GM12878 (cell line): ENCODE results near the gene IL19. TPM values are rescaled to one million over a fixed set of nuclear protein-coding genes. Genes with fewer than 3 reads are reported as not detected.

ENCODE experiments used
- BCL11A ChIP-seq: IDR thresholded peaks from 2 replicates; pipeline ENCODE4 v1.6.1; 2011; ENCODE audit warnings: low read depth, low read length
- JUNB ChIP-seq: IDR thresholded peaks from 2 replicates; pipeline ENCODE4 v1.6.1; 2016; ENCODE audit warnings: antibody characterized with exemption, mild to moderate bottlenecking
- MEF2A ChIP-seq: IDR thresholded peaks from 2 replicates; pipeline ENCODE4 v1.6.1; 2011; ENCODE audit warnings: low read depth, mild to moderate bottlenecking, low read length, moderate library complexity; ENCODE audit not compliant: insufficient read depth
- NFXL1 ChIP-seq: fragments of 450-650 bp; IDR thresholded peaks from 2 replicates; pipeline ENCODE4 v1.6.1; 2017; ENCODE audit warnings: antibody characterized with exemption, mild to moderate bottlenecking, borderline replicate concordance
- POLR2AphosphoS5 ChIP-seq: IDR thresholded peaks from 2 replicates; pipeline ENCODE4 v1.6.1; 2011; ENCODE audit warnings: mild to moderate bottlenecking, low read length, inconsistent platforms
- RCOR1 ChIP-seq: conservative IDR thresholded peaks from 2 replicates; pipeline ENCODE4 v1.6.1; 2012; ENCODE audit warnings: low read depth, low read length, improper control_type of control experiment
- RFX5 ChIP-seq: IDR thresholded peaks from 2 replicates; pipeline ENCODE4 v1.6.1; 2011; ENCODE audit warnings: low read depth, low read length, improper control_type of control experiment
- SMC3 ChIP-seq: IDR thresholded peaks from 2 replicates; pipeline ENCODE4 v1.6.1; 2011; ENCODE audit warnings: low read length, improper control_type of control experiment, borderline replicate concordance
- polyA plus RNA-seq, 11 experiments: library from polyadenylated mRNA; depleted of rRNA in 4 of 11; unstranded in 6 of 11; stranded (reverse) in 5 of 11; fragments of >200 nt; fragmentation: Nextera tagmentation in 4 of 11; fragmentation: Illumina TruSeq in 1 of 11; extraction: Ambion mirVana in 4 of 11; extraction: Trizol in 1 of 11; gene quantifications; 1 replicate in 1 of 11; 2 replicates in 10 of 11; pipeline versions ENCODE4 v1.2.1 to v1.2.3, GENCODE V29; 2011 to 2016; ENCODE audit warnings: inconsistent platforms in 2 of 11, missing spikeins in 2 of 11, low read depth in 1 of 11
- total RNA-seq, 4 experiments: library from RNA; depleted of rRNA in 3 of 4; stranded (reverse); fragments of >200 nt in 3 of 4; fragmentation: Illumina TruSeq in 1 of 4; extraction: Trizol in 1 of 4; gene quantifications; 2 replicates each; pipeline versions ENCODE4 v1.2.1 to v1.2.3, GENCODE V29; 2013 to 2021
- TF ChIP-seq, protein P1 (sequence below): IDR thresholded peaks from 2 replicates; pipeline ENCODE4 v1.6.1; 2012; ENCODE audit warnings: improper control_type of control experiment, low read depth, low read length; ENCODE audit not compliant: insufficient replicate concordance
- TF ChIP-seq, protein P2 (sequence below): fragments of 450-650 bp; IDR thresholded peaks from 2 replicates; pipeline ENCODE4 v1.6.1; 2016; ENCODE audit warnings: mild to moderate bottlenecking
- TF ChIP-seq, protein P3 (sequence below): fragments of 450-650 bp; formaldehyde crosslinking; IDR thresholded peaks from 2 replicates; pipeline ENCODE4 v1.4.0; 2020; ENCODE audit warnings: mild to moderate bottlenecking, moderate library complexity
- TF ChIP-seq, protein P4 (sequence below): fragments of 450-650 bp; IDR thresholded peaks from 2 replicates; pipeline ENCODE4 v1.6.1; 2018; ENCODE audit warnings: borderline replicate concordance, mild to moderate bottlenecking; ENCODE audit not compliant: partially characterized antibody
- TF ChIP-seq, protein P5 (sequence below): fragments of 450-650 bp; IDR thresholded peaks from 2 replicates; pipeline ENCODE4 v1.6.1; 2017; ENCODE audit warnings: mild to moderate bottlenecking

Gene IL19
- total and polyA plus RNA-seq, 10 of the 15 experiments (the other 5 are each of a cell fraction or from before 2014, with no cell fraction given) = 0.10 to 0.73 (median 0.28) TPM; not detected in 6

DNA sequence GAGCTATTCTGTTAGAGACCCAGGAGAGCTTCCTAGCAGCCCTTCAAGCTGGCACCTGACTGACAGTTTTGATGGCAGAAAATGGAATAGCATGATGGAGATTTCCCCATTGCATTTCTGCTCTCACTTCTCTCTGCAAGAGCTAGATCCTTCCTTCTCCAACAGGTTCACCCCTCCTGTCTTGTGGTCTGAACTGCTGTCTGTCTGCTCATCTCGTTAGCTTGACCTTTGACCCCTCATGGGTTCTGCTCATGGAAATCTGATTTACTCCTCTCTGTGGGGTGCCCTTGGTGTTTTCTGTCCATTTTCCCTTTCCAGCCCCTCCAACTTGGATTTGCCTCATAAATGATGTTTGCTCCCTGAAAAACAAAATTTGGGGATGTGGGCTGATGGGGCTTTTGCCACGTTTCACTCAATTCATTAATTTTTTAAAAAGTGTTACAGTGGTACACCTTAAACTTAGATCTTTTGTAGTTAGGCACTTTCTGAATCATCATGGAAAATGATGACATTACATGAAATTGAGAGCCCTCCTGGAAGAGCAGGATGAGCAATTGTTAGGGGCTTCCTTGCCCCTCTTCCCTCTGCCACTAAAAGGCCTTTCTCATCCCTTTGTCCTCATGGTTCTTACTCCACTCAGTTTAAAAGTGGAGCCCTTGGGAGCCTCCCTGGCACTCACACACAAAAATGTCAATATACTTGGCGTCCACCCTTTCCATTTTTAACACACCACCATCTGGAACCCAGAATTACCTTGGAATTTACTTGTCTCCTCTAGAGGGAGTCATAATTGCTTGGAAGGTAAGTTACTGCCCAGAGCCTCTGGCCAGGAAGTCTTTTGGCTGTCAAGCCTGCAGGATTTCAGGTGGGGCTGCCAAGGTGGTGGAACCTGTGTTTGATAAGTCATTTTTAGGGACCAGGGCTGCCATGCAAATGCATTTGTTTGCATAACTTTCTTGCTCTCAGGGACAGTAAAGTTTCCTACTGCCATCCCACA, 31.9 kb upstream of the IL19 start (continued):
- TF ChIP-seq RCOR1 = 0 out of 2 replicates have a peak, but pooled peaks have one; percentile 19
- TF ChIP-seq, protein P1, sequence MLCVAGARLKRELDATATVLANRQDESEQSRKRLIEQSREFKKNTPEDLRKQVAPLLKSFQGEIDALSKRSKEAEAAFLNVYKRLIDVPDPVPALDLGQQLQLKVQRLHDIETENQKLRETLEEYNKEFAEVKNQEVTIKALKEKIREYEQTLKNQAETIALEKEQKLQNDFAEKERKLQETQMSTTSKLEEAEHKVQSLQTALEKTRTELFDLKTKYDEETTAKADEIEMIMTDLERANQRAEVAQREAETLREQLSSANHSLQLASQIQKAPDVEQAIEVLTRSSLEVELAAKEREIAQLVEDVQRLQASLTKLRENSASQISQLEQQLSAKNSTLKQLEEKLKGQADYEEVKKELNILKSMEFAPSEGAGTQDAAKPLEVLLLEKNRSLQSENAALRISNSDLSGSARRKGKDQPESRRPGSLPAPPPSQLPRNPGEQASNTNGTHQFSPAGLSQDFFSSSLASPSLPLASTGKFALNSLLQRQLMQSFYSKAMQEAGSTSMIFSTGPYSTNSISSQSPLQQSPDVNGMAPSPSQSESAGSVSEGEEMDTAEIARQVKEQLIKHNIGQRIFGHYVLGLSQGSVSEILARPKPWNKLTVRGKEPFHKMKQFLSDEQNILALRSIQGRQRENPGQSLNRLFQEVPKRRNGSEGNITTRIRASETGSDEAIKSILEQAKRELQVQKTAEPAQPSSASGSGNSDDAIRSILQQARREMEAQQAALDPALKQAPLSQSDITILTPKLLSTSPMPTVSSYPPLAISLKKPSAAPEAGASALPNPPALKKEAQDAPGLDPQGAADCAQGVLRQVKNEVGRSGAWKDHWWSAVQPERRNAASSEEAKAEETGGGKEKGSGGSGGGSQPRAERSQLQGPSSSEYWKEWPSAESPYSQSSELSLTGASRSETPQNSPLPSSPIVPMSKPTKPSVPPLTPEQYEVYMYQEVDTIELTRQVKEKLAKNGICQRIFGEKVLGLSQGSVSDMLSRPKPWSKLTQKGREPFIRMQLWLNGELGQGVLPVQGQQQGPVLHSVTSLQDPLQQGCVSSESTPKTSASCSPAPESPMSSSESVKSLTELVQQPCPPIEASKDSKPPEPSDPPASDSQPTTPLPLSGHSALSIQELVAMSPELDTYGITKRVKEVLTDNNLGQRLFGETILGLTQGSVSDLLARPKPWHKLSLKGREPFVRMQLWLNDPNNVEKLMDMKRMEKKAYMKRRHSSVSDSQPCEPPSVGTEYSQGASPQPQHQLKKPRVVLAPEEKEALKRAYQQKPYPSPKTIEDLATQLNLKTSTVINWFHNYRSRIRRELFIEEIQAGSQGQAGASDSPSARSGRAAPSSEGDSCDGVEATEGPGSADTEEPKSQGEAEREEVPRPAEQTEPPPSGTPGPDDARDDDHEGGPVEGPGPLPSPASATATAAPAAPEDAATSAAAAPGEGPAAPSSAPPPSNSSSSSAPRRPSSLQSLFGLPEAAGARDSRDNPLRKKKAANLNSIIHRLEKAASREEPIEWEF = no peak
- TF ChIP-seq, protein P2, sequence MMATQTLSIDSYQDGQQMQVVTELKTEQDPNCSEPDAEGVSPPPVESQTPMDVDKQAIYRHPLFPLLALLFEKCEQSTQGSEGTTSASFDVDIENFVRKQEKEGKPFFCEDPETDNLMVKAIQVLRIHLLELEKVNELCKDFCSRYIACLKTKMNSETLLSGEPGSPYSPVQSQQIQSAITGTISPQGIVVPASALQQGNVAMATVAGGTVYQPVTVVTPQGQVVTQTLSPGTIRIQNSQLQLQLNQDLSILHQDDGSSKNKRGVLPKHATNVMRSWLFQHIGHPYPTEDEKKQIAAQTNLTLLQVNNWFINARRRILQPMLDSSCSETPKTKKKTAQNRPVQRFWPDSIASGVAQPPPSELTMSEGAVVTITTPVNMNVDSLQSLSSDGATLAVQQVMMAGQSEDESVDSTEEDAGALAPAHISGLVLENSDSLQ = peak; percentile 5; the same call in 1 of the 2 replicates
- TF ChIP-seq, protein P3, sequence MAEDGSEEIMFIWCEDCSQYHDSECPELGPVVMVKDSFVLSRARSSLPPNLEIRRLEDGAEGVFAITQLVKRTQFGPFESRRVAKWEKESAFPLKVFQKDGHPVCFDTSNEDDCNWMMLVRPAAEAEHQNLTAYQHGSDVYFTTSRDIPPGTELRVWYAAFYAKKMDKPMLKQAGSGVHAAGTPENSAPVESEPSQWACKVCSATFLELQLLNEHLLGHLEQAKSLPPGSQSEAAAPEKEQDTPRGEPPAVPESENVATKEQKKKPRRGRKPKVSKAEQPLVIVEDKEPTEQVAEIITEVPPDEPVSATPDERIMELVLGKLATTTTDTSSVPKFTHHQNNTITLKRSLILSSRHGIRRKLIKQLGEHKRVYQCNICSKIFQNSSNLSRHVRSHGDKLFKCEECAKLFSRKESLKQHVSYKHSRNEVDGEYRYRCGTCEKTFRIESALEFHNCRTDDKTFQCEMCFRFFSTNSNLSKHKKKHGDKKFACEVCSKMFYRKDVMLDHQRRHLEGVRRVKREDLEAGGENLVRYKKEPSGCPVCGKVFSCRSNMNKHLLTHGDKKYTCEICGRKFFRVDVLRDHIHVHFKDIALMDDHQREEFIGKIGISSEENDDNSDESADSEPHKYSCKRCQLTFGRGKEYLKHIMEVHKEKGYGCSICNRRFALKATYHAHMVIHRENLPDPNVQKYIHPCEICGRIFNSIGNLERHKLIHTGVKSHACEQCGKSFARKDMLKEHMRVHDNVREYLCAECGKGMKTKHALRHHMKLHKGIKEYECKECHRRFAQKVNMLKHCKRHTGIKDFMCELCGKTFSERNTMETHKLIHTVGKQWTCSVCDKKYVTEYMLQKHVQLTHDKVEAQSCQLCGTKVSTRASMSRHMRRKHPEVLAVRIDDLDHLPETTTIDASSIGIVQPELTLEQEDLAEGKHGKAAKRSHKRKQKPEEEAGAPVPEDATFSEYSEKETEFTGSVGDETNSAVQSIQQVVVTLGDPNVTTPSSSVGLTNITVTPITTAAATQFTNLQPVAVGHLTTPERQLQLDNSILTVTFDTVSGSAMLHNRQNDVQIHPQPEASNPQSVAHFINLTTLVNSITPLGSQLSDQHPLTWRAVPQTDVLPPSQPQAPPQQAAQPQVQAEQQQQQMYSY (CRISPR knock-in tag) = no peak
- no peak for TF ChIP-seq MEF2A
- no peak for TF ChIP-seq RFX5
- TF ChIP-seq BCL11A = no peak
- peak; percentile 41; the same call in 1 of the 2 replicates for TF ChIP-seq SMC3
- TF ChIP-seq POLR2AphosphoS5 = no peak
- TF ChIP-seq NFXL1 = no peak
- TF ChIP-seq, protein P4, sequence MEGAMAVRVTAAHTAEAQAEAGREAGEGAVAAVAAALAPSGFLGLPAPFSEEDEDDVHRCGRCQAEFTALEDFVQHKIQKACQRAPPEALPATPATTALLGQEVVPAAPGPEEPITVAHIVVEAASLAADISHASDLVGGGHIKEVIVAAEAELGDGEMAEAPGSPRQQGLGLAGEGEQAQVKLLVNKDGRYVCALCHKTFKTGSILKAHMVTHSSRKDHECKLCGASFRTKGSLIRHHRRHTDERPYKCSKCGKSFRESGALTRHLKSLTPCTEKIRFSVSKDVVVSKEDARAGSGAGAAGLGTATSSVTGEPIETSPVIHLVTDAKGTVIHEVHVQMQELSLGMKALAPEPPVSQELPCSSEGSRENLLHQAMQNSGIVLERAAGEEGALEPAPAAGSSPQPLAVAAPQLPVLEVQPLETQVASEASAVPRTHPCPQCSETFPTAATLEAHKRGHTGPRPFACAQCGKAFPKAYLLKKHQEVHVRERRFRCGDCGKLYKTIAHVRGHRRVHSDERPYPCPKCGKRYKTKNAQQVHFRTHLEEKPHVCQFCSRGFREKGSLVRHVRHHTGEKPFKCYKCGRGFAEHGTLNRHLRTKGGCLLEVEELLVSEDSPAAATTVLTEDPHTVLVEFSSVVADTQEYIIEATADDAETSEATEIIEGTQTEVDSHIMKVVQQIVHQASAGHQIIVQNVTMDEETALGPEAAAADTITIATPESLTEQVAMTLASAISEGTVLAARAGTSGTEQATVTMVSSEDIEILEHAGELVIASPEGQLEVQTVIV = no peak
- TF ChIP-seq, protein P5, sequence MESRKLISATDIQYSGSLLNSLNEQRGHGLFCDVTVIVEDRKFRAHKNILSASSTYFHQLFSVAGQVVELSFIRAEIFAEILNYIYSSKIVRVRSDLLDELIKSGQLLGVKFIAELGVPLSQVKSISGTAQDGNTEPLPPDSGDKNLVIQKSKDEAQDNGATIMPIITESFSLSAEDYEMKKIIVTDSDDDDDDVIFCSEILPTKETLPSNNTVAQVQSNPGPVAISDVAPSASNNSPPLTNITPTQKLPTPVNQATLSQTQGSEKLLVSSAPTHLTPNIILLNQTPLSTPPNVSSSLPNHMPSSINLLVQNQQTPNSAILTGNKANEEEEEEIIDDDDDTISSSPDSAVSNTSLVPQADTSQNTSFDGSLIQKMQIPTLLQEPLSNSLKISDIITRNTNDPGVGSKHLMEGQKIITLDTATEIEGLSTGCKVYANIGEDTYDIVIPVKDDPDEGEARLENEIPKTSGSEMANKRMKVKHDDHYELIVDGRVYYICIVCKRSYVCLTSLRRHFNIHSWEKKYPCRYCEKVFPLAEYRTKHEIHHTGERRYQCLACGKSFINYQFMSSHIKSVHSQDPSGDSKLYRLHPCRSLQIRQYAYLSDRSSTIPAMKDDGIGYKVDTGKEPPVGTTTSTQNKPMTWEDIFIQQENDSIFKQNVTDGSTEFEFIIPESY = no peak
- no peak for TF ChIP-seq JUNB
